Astrocyte of the spinal cord (primary cell): ENCODE measurements around the gene UBASH3B.
"Not testable (repeated sequence)": the region's sequence is repeated elsewhere in the genome, so short reads cannot be mapped to it uniquely, and the experiment has no call there.

Experiments used
- DNase-seq: peaks from one replicate; pipeline ENCODE4 v3.0.0; 2011; ENCODE audit warnings: low read depth, low spot score
- H3K4me3 ChIP-seq: 2 replicates; pipeline ENCODE4 v1.5.1; 2011; ENCODE audit warnings: low read depth, mild to moderate bottlenecking, low read length, moderate library complexity
- in situ Hi-C: cut with HindIII; loops from 2 replicates; pipeline ENCODE4 v1.10.0; 2017; ENCODE audit warnings: low sequenced_read_pairs
- TF ChIP-seq, protein P1 (sequence below): IDR thresholded peaks from 2 replicates; pipeline ENCODE4 v1.5.1; 2012; ENCODE audit warnings: low read depth, mild to moderate bottlenecking, low read length, inconsistent platforms

The UBASH3B gene

DNA sequence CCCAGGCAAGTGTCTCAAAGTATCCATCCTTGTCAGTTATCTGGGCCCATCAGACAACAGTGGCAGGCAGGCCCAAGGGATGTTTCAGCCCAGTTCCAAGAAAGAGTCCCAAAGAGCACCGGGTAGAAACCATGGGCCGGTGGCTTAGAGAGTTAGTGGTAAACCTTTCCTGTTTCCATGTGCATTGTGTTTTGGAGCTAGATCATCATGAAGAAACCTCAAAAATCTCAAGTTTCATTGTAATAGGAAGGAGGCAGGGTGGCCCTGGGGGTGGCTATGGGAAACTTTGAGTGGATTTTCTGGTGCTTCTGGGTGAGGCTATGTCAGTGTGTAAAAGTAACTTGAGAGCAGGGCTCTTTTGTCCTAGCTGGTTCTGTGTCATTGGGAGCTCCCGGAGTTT is 68.1 kb downstream of the UBASH3B start:
- TF ChIP-seq, protein P1, sequence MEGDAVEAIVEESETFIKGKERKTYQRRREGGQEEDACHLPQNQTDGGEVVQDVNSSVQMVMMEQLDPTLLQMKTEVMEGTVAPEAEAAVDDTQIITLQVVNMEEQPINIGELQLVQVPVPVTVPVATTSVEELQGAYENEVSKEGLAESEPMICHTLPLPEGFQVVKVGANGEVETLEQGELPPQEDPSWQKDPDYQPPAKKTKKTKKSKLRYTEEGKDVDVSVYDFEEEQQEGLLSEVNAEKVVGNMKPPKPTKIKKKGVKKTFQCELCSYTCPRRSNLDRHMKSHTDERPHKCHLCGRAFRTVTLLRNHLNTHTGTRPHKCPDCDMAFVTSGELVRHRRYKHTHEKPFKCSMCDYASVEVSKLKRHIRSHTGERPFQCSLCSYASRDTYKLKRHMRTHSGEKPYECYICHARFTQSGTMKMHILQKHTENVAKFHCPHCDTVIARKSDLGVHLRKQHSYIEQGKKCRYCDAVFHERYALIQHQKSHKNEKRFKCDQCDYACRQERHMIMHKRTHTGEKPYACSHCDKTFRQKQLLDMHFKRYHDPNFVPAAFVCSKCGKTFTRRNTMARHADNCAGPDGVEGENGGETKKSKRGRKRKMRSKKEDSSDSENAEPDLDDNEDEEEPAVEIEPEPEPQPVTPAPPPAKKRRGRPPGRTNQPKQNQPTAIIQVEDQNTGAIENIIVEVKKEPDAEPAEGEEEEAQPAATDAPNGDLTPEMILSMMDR = no peak
- no peak overlapping the region for H3K4me3 ChIP-seq
- peak; percentile 75 for DNase-seq
- in situ Hi-C loops = no loop called here

DNA sequence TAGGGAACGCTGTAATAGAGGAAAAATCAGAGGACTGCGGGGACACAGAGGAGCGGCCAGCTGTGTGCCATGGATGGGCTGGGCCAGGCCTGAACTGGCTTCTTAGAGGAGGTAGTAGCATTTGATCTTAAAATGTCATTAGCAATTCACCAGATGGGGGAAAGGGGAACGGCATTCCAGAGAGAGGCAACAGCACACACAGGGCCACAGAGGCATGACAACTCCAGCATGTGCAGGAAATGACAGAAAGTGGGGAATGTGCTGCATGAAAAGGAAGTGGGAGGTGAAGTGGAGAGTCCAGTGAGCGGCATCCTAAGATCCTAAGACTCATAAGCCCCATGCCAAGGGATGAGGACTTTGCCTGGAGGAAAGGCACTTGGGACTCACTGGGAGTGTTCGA is 69.0 kb downstream of the UBASH3B start:
- in situ Hi-C loops = no loop called here
- no peak for DNase-seq
- TF ChIP-seq, protein P1 = no peak
- no peak overlapping the region for H3K4me3 ChIP-seq

DNA sequence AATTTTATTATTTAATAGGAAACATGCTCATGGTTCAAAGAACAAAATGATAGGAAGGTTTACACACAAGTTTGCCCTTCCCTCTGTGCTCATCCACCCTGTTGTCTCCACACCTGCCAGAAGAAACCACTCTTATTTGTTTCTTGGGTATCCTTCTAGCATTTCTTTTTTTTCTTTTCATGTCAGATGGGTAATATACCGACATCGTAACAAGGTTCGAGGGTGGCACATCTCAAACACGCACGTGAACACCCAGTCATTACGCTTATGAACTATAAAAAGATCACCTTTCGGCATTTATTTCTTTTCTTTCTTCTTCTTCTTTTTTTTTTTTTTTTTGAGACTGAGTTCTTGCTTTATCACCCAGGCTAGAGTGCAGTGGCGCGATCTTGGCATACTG is 70.5 kb downstream of the UBASH3B start:
- no peak overlapping the region for H3K4me3 ChIP-seq
- TF ChIP-seq, protein P1 = no peak
- no peak for DNase-seq
- in situ Hi-C loops = no loop called here

DNA sequence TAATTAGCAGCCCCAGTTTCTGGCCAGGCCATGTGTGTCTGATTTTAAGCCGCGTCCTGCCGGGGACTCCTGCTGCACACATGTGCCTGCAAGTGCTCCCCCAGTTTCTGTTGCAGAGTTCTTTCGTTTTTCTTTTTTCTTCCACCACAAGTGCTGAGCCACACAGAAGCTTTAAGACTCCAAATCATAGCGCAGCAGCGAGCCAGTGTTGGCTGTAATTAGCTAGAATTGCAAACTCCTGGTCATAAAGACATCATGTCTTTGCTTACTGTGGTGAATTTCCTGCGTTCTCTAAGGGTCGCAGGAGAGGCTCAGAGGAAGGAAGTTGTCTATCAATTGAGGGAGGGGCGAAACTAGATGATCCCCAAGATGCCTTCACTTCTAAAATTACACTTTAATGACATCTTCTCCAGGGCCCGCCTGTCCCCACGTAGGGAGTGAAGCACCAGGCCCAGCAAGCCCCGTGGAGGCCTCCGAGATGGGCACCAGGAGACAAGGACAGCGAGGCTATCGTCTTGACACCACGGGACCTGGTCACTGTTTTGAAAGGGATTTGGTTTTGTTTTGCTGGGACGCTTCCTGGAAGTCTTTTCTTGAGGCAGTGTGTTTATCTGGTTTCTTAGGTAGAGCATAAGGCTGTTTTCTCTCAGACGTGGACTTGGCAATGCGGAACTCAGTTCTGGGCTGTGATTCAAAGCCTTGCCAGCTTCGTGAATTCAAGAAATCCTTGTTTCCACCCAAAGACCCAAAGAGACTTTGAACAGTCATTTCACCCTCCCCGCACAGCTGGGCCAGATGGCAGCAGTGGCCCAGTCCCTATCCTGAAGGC is 71.8 kb downstream of the UBASH3B start:
- DNase-seq = no peak
- in situ Hi-C loops = no loop called here
- TF ChIP-seq, protein P1 = no peak
- no peak overlapping the region for H3K4me3 ChIP-seq

DNA sequence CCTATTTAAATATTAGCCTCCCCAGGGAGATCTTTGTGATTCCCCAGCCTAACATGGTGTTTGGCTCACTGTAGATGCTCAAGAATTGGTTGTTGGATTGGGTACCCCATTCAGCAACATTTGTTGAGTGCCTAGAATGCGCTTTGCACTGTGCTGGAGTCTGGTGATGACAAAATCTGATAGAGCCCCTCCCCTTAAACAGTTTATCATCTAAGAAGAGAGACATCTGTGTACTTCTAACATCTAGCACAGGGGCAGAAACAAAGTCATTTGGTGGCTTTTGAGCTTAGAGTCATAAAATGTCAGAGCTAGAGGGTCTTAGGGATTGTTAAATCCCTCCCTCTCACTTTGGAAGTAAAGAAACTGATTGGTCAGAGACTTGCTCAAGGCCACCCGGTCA is 73.0 kb downstream of the UBASH3B start:
- in situ Hi-C loops = no loop called here
- no peak overlapping the region for H3K4me3 ChIP-seq
- TF ChIP-seq, protein P1 = no peak
- DNase-seq = no peak

DNA sequence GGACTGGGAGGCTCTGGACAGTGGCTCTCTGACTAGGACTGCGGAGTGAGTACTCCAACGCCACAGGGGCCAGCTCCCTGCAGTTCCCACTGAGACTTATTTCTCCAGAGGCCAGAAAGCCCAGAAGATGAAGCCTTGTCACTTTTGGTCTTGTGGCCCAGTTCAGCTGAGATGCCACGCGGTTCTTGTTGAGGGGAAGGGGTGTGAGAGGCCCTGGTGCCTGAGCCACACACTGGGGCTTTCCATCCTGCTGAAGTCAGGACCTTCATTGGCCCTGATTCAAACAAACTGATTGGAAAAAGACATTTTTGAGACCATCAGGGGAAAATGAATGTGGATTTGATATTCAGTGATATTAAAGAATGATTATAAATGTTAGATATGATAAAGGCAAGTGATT is 73.6 kb downstream of the UBASH3B start:
- H3K4me3 ChIP-seq = no peak overlapping the region
- TF ChIP-seq, protein P1 = no peak
- in situ Hi-C loops = no loop called here
- no peak for DNase-seq

DNA sequence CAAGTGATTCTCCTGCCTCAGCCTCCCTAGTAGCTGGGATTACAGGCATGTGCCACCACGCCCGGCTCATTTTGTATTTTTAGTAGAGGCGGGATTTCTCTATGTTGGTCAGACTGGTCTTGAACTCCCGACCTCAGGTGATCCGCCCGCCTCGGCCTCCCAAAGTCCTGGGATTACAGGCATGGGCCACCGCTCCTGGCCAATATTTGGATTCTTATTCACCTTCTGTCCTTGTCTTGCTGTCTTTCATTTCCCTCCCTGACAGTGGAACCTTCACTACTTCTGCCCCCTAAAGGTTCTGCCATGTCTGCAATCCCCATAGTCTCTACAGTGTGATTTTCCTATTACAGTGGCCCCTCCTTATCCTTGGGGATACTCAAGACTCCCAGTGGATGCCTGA is 75.2 kb downstream of the UBASH3B start:
- H3K4me3 ChIP-seq, DNase-seq, in situ Hi-C loops: not testable (repeated sequence)
